Tibial nerve (tissue), 4 donors: ENCODE results near the gene CYTH4. TPM values are rescaled to one million over a fixed set of nuclear protein-coding genes. Genes with fewer than 3 reads are reported as not detected.
A peak's percentile ranks its signal among the peaks of the same experiment; 100 is the strongest.

Source experiments
- DNase-seq, 2 donors: peaks; one replicate each; pipeline ENCODE4 v3.0.0-alpha.2; 2019; ENCODE audit warnings: low spot score in 2 of 2
- H3K27ac ChIP-seq, 4 donors: fragments of 200-600 bp; sonication (generic) in 3 of 4; one replicate each; pipeline ENCODE4 v1.5.1; 2017 to 2019; ENCODE audit warnings: mild to moderate bottlenecking in 1 of 4
- H3K27me3 ChIP-seq, 2 donors: fragments of 200-600 bp; sonication (generic) in 1 of 2; one replicate each; pipeline versions ENCODE4 v1.5.1 to v1.6.0; 2017 to 2019
- H3K36me3 ChIP-seq, 3 donors: fragments of 200-600 bp; sonication (generic); one replicate each; pipeline ENCODE4 v1.5.1; 2018 to 2019
- H3K4me1 ChIP-seq, 4 donors: fragments of 200-600 bp; sonication (generic) in 3 of 4; one replicate each; pipeline ENCODE4 v1.5.1; 2017 to 2019
- H3K4me3 ChIP-seq, 4 donors: fragments of 200-600 bp; sonication (generic) in 3 of 4; one replicate each; pipeline ENCODE4 v1.5.1; 2017 to 2019; ENCODE audit warnings: mild to moderate bottlenecking in 1 of 4, moderate library complexity in 1 of 4
- H3K9me3 ChIP-seq, 4 donors: fragments of 200-600 bp; sonication (generic) in 3 of 4; one replicate each; pipeline ENCODE4 v1.5.1; 2017 to 2019
- CTCF ChIP-seq, 5 experiments: fragments of 200-600 bp in 3 of 5; fragments of 450-650 bp in 2 of 5; sonication (generic) in 3 of 5; IDR thresholded peaks; one replicate each; pipeline ENCODE4 v1.5.1; 2016 to 2019; ENCODE audit warnings: antibody characterized with exemption in 5 of 5, mild to moderate bottlenecking in 3 of 5, moderate library complexity in 2 of 5
- EP300 ChIP-seq, 2 donors: sonication (generic); formaldehyde crosslinking; IDR thresholded peaks; one replicate each; pipeline ENCODE4 v1.6.1; 2017; ENCODE audit warnings: antibody characterized with exemption in 2 of 2, mild to moderate bottlenecking in 1 of 2
- POLR2A ChIP-seq, 2 donors: fragments of 450-650 bp; IDR thresholded peaks; one replicate each; pipeline ENCODE4 v1.6.1; 2017; ENCODE audit warnings: antibody characterized with exemption in 2 of 2, mild to moderate bottlenecking in 2 of 2, moderate library complexity in 2 of 2
- WGBS, 2 donors: methylation state at CpG; one replicate each; pipeline ENCODE4 v1.1.5; 2018; 5-methylcytosine and 5-hydroxymethylcytosine counted together
- total RNA-seq, 4 donors: library from RNA; depleted of rRNA; stranded (reverse); fragments of >200 nt; gene quantifications; one replicate each; pipeline ENCODE4 v1.1.0, GENCODE V29; 2016

The CYTH4 gene
- total RNA-seq, 4 donors from 2014 or later: 7.7 to 27.3 (median 19.0) TPM

DNA sequence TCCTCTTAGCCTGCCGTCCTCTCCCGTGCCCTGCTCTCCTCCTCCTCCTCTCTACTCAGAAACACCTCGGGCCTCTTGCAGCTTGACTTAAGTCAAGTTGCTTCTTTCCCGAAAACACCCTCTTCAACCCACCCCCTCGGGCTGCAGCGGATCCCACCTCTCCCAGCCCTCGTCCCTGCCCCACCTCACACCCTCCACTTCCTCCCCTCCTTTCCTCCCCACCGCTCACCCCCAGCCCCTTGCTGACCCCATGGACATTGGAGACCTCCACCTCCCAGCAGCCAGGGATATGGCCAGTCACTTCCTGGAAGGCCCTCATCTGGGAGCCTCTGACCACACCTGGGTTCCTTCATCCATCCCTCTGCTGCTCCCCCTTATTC, 8.5 kb upstream of the CYTH4 start:
- H3K36me3 ChIP-seq: no peaks in the 10 kb centered on the region
- H3K9me3 ChIP-seq: no peaks in the 10 kb centered on the region
- peaks cover 0 to 15% of the 10 kb centered on the region in 2 donors for H3K27me3 ChIP-seq
- no peaks in the 10 kb centered on the region for H3K4me1 ChIP-seq
- TF ChIP-seq CTCF (IDR thresholded peaks at IDR 0.05) (no peak), EP300 (IDR thresholded peaks at IDR 0.05) (no peak), POLR2A (IDR thresholded peaks at IDR 0.05) (no peak)
- no peak for DNase-seq
- H3K27ac ChIP-seq: no peak overlapping the region
- WGBS, 2 donors: 56 to 66% methylated on average over 8 of the region's 8 CpGs
- H3K4me3 ChIP-seq: no peak overlapping the region

GRCh38 chr22:37274380-37274862, 7.9 kb upstream of the CYTH4 start:
- Histone ChIP-seq H3K4me1 (no peaks in the 10 kb centered on the region), H3K4me3 (no peak overlapping the region), H3K27me3 (peaks cover 0 to 11% of the 10 kb centered on the region in 2 donors), H3K36me3 (no peaks in the 10 kb centered on the region), H3K9me3 (no peaks in the 10 kb centered on the region), H3K27ac (no peak overlapping the region)
- WGBS, 2 donors: 53 to 70% methylated on average over 12 of the region's 12 CpGs
- peak in 1 of 2 donors; percentile 14 for TF ChIP-seq EP300 (IDR thresholded peaks at IDR 0.05)
- no peak for TF ChIP-seq CTCF (IDR thresholded peaks at IDR 0.05)
- peak in 1 of 2 donors; percentile 40 for DNase-seq

DNA sequence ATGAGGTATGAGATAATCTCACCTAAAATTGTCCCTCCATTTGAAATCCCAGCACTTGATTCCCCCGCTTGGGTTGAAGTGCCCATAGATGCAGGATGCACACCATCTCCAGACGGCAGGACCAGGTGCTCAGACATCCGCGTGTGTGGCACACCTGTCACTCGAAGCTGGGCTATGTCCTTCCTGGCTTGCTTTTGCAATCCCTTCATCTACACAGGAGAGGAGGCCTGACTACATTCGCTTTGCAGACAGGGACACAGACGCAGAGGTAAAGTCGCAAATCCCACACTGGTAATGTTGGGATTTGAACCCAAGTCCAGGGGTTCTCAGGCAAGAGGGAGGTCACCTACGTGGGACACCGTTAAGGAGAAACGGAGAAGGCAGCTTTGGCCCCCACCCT, 7.2 kb upstream of the CYTH4 start:
- H3K27ac ChIP-seq: no peak overlapping the region
- H3K4me3 ChIP-seq: no peak overlapping the region
- 87 to 89% methylated on average over 11 of the region's 11 CpGs for WGBS, 2 donors
- no peaks in the 10 kb centered on the region for H3K9me3 ChIP-seq
- peaks cover 0 to 11% of the 10 kb centered on the region in 2 donors for H3K27me3 ChIP-seq
- TF ChIP-seq EP300 (IDR thresholded peaks at IDR 0.05): no peak
- no peak for TF ChIP-seq CTCF (IDR thresholded peaks at IDR 0.05)
- TF ChIP-seq POLR2A (IDR thresholded peaks at IDR 0.05): no peak
- no peak for DNase-seq
- no peaks in the 10 kb centered on the region for H3K4me1 ChIP-seq
- H3K36me3 ChIP-seq: no peaks in the 10 kb centered on the region

GRCh38 chr22:37275622-37276021, 6.7 kb upstream of the CYTH4 start:
- Histone ChIP-seq H3K9me3 (peaks cover 0 to under 1% (median 0%) of the 10 kb centered on the region in 4 donors), H3K4me1 (no peaks in the 10 kb centered on the region), H3K4me3 (no peak overlapping the region), H3K27me3 (peaks cover 0 to 11% of the 10 kb centered on the region in 2 donors), H3K27ac (no peak overlapping the region), H3K36me3 (no peaks in the 10 kb centered on the region)
- no peak for DNase-seq
- TF ChIP-seq CTCF (IDR thresholded peaks at IDR 0.05): no peak
- no peak for TF ChIP-seq EP300 (IDR thresholded peaks at IDR 0.05)
- TF ChIP-seq POLR2A (IDR thresholded peaks at IDR 0.05): no peak
- WGBS, 2 donors: 70 to 77% methylated on average over 5 of the region's 5 CpGs

GRCh38 chr22:37276776-37277175, 5.5 kb upstream of the CYTH4 start:
- DNase-seq: no peak
- TF ChIP-seq POLR2A (IDR thresholded peaks at IDR 0.05): no peak
- TF ChIP-seq CTCF (IDR thresholded peaks at IDR 0.05): no peak
- TF ChIP-seq EP300 (IDR thresholded peaks at IDR 0.05): no peak
- H3K27me3 ChIP-seq: peaks cover 0 to 11% of the 10 kb centered on the region in 2 donors
- no peak overlapping the region for H3K4me3 ChIP-seq
- no peaks in the 10 kb centered on the region for H3K36me3 ChIP-seq
- 39 to 54% methylated on average over 2 of the region's 2 CpGs for WGBS, 2 donors
- peaks cover 0 to 5% (median 0%) of the 10 kb centered on the region in 4 donors for H3K9me3 ChIP-seq
- H3K4me1 ChIP-seq: no peaks in the 10 kb centered on the region
- no peak overlapping the region for H3K27ac ChIP-seq
